Measurements from ENCODE around the gene ITPR2. TPM values are rescaled to one million over a fixed set of nuclear protein-coding genes. Genes with fewer than 3 reads are reported as not detected.
"Not testable (repeated sequence)": the region's sequence is repeated elsewhere in the genome, so short reads cannot be mapped to it uniquely, and the experiment has no call there.

The ITPR2 gene
- total RNA-seq, 2 donors from 2014 or later, result 52.9 to 54.5 TPM

DNA sequence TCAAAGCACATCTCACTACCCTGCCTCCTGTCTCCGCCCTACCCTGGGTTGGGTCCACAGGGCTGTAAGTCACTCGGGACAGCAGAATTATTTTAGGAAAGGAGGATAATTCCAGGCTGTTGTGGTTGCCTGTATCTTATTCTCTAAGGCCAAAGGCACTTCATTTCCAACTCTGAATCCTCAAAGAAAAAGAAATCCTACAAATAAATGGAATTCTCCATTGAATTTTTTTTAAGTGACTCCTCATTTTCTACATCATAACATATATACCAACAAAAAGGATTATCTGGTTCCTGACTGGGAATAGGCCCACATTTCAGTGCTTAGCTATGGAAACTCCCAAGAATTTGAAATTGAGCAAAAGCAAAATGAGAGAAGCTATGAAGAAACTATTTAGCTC is 186.4 kb downstream of the ITPR2 start:
- DNase-seq (no peak), ATAC-seq (no peak)
- Mint-ChIP-seq H3K27ac (no peak overlapping the region), H3K27me3 (no peaks in the 10 kb centered on the region), H3K4me1 (peaks cover 4% of the 10 kb centered on the region), H3K36me3 (ENCODE audit: low read depth) (peaks cover 13% of the 10 kb centered on the region), H3K4me3 (no peak overlapping the region)
- H3K9me3 ChIP-seq (ENCODE audit: control insufficient read depth, low read length, poor library complexity, severe bottlenecking), result no peaks in the 10 kb centered on the region

DNA sequence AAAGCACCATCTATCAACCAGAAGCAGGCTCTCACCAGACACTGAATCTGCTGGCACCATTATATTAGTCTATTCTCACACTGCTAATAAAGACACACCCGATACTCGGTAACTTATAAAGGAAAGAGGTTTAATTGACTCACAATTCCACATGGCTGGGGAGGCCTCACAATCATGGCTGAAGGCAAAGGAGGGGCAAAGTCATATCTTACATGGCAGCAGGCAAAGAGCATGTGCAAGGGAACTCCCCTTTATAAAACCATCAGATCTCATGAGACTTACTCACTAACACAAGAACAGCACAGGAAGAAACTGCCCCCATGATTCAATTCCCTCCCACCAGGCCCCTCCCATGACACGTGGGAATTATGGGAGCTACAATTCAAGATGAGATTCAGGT is 188.6 kb downstream of the ITPR2 start:
- not testable (repeated sequence) for H3K27me3 Mint-ChIP-seq; H3K27ac Mint-ChIP-seq; DNase-seq; H3K9me3 ChIP-seq (ENCODE audit: control insufficient read depth, low read length, poor library complexity, severe bottlenecking); ATAC-seq; H3K4me1 Mint-ChIP-seq; H3K4me3 Mint-ChIP-seq
- H3K36me3 Mint-ChIP-seq (ENCODE audit: low read depth), result peaks cover 13% of the 10 kb centered on the region

DNA sequence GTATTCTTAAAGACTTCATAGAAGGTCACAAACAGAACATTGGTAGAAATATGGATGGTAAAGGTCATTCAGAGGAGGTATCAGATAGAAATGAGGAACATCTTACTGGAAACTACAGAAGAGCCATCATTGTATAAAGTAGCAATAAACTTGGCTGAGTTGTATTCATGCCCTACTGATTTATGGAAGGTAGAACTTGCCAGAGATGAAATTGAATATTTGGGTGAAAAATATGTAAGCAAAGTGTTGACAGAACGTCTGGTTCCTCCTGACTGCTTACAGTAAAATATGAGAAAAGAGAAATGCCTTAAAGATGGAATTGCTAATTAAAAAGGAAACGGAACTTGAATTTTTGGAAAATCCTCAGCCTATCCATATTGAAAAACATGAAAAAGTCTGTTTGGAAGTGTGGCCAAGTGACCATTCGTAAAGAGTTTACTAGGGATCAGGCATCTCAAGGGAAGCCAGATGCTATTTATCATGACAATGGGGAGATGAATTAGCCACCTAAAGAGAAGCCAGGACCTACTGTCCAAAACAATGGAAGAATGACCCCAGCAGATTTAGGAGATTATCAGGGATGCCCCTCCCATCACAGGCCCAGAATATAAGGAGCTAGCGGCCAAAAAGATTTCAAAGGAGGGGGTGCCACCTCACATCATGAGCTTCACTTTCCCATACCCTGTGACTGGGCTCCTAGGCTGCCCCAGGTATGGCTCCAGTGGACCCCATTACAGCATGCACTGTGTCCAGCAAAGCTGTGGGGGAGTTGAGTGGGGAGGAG is 189.3 kb downstream of the ITPR2 start:
- ATAC-seq (no peak), DNase-seq (no peak)
- Mint-ChIP-seq H3K27me3 (no peaks in the 10 kb centered on the region), H3K36me3 (ENCODE audit: low read depth) (peaks cover 10% of the 10 kb centered on the region), H3K4me1 (peaks cover 4% of the 10 kb centered on the region), H3K27ac (no peak overlapping the region), H3K4me3 (no peak overlapping the region)
- no peaks in the 10 kb centered on the region for H3K9me3 ChIP-seq (ENCODE audit: control insufficient read depth, low read length, poor library complexity, severe bottlenecking)

DNA sequence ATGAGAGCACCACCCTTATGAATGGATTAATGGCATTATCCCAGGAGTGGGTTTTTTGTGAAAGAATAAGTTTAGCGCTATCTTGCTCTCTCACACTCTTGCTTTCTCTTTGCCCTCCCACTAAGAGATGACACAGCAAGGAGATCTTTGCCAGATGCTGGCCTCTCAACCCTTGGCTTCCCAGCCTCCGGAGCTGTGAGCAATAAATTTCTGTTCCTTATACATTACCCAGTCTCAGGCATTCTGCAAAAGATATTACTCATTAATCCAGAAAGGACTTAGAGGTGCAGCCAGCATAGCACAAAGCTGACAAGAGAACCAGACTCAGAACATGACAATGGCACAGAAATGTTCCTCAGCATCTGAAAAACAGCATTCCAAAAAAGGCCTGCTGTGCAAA is 190.6 kb downstream of the ITPR2 start:
- DNase-seq, result no peak
- Mint-ChIP-seq H3K36me3 (ENCODE audit: low read depth) (peaks cover 8% of the 10 kb centered on the region), H3K4me1 (peaks cover 4% of the 10 kb centered on the region), H3K4me3 (no peak overlapping the region), H3K27me3 (no peaks in the 10 kb centered on the region), H3K27ac (no peak overlapping the region)
- no peak for ATAC-seq
- H3K9me3 ChIP-seq (ENCODE audit: control insufficient read depth, low read length, poor library complexity, severe bottlenecking), result no peaks in the 10 kb centered on the region

DNA sequence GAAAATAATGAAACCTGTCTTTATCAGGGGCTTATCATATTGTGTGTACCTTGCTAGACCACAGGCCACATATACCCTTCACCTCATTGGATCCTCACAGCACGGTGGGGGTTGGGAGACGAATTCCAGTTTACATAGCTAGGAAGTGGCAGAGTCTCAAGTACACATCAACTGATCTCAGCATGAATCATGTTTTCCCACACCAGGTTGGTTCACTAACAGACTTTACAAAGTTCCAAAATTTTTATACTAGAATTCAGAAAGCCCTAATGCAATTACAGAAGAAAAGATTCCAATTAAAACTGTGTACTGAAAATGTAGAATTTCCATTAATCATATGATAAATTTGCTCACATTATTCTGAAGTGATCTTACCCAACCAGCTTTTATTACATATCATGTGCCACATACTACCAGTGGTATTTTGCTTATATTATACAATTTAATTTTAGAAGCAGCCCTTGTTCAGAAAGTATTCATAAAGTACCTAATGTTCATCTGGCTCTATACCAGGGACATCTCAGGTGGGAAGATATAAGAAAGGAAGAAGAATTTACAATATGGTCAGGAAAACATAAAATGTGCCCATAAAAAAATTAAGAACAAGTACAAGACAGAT is 196.2 kb downstream of the ITPR2 start:
- no peak for DNase-seq
- H3K27me3 Mint-ChIP-seq, result no peaks in the 10 kb centered on the region
- no peak overlapping the region for H3K27ac Mint-ChIP-seq
- no peak for ATAC-seq
- H3K9me3 ChIP-seq (ENCODE audit: control insufficient read depth, low read length, poor library complexity, severe bottlenecking), result no peaks in the 10 kb centered on the region
- peaks cover 5% of the 10 kb centered on the region for H3K36me3 Mint-ChIP-seq (ENCODE audit: low read depth)
- no peak overlapping the region for H3K4me3 Mint-ChIP-seq
- peaks cover 4% of the 10 kb centered on the region for H3K4me1 Mint-ChIP-seq

DNA sequence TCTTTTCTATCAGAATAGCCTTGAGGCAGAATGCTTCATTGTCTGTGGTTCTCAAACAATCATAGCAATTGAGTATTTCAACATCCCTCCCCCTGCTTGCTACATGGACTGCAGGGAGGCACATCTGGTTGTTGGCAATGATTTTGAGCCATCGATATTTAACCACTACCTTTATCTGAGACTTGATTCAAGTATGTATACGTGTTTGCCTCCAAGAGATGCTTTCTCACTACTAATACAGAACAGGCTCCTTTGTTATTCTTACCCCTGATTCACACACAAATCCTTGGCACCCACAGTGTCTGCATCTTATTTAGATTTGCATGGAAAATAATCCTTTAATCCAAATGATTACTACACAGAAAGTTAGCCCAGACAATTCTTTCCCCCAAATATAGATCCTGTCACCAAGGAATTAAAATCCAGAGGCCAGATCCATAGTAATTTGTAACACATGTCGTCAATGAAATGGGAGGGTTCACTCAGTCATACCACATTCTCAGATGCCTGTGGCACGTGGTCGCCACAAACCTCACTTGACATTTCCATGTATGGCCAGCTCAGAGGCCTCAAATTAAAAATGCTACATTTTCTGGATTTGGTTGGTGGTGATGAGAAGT is 199.3 kb downstream of the ITPR2 start:
- peaks cover 5% of the 10 kb centered on the region for H3K4me1 Mint-ChIP-seq
- H3K9me3 ChIP-seq (ENCODE audit: control insufficient read depth, low read length, poor library complexity, severe bottlenecking), result no peaks in the 10 kb centered on the region
- peaks cover 10% of the 10 kb centered on the region for H3K36me3 Mint-ChIP-seq (ENCODE audit: low read depth)
- ATAC-seq (no peak), DNase-seq (no peak)
- no peaks in the 10 kb centered on the region for H3K27me3 Mint-ChIP-seq
- no peak overlapping the region for H3K4me3 Mint-ChIP-seq
- H3K27ac Mint-ChIP-seq, result no peak overlapping the region

DNA sequence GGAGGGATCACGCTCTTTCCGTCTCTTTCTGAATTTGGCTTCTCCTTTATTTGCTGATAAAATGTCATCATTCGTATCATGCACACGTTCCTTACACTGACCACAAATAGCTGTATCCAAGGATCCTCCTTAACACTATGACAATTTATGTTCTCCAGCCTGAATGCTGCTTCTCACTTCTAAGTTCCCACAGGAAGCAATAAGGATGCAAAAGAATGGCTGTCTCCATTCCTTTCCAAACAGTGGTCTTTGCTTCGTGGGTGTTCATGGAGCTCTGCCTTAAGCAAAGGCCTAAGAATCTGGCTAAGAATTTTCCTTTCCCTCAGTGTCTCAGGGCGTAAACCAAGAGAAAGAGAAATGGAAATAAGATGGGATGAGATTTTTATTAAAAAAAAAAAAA is 200.2 kb downstream of the ITPR2 start:
- Mint-ChIP-seq H3K36me3 (ENCODE audit: low read depth) (peaks cover 10% of the 10 kb centered on the region), H3K4me3 (no peak overlapping the region), H3K27ac (peak overlapping the region; percentile 37), H3K4me1 (peaks cover 5% of the 10 kb centered on the region), H3K27me3 (no peaks in the 10 kb centered on the region)
- no peak for ATAC-seq
- H3K9me3 ChIP-seq (ENCODE audit: control insufficient read depth, low read length, poor library complexity, severe bottlenecking), result no peaks in the 10 kb centered on the region
- DNase-seq, result no peak

DNA sequence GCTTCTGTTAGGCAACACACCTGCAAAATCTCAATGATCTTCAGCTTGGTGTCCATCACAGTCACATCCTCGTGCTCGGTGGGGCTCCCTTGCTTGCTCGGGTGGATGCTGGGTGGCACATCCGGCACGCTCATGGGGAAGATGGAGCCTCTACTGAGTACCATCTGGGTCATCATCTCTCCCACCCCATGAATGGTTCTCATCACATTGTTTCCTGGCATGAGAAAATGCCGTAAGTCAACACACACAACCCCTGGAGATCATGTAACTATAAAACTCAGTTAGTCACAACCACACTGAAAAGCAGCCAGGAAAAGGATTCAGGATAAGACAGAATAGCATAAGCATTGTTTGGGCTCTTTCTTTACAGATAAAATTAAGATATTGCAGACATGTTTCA is 201.1 kb downstream of the ITPR2 start:
- Mint-ChIP-seq H3K36me3 (ENCODE audit: low read depth) (peaks cover 14% of the 10 kb centered on the region), H3K27me3 (no peaks in the 10 kb centered on the region)
- H3K9me3 ChIP-seq (ENCODE audit: control insufficient read depth, low read length, poor library complexity, severe bottlenecking), result no peaks in the 10 kb centered on the region

DNA sequence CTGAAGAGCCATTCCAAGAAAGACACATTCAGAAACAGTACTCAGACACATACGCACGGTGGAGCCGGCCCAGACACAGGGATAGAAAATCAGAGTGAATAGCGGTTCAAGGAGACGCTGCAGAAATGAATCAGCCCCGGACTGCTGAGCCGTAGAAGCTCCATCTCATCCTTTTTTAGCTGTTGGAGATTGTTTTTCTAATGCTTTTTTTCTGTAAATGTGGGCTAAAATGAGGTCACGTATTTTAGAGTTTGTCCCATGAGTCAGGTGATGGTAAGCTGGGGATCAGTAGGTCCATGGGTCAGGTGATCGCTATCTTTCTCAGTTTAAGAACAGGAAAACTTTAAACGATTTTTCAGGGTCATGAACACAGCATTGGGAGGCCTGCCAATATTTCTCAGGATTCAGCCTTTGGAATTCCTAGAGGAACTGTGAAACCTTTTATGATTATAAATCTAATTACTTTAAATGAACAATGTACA is 202.4 kb downstream of the ITPR2 start:
- Mint-ChIP-seq H3K36me3 (ENCODE audit: low read depth) (peaks cover 17% of the 10 kb centered on the region), H3K4me3 (no peak overlapping the region), H3K27ac (no peak overlapping the region), H3K27me3 (no peaks in the 10 kb centered on the region), H3K4me1 (peaks cover 7% of the 10 kb centered on the region)
- ATAC-seq (no peak), DNase-seq (no peak)
- H3K9me3 ChIP-seq (ENCODE audit: control insufficient read depth, low read length, poor library complexity, severe bottlenecking), result no peaks in the 10 kb centered on the region

More for the DNA sequence above, 201.1 kb downstream of the ITPR2 start:
- ATAC-seq, result no peak
- Mint-ChIP-seq H3K4me3 (no peak overlapping the region), H3K27ac (no peak overlapping the region), H3K4me1 (peaks cover 7% of the 10 kb centered on the region)
- no peak for DNase-seq

DNA sequence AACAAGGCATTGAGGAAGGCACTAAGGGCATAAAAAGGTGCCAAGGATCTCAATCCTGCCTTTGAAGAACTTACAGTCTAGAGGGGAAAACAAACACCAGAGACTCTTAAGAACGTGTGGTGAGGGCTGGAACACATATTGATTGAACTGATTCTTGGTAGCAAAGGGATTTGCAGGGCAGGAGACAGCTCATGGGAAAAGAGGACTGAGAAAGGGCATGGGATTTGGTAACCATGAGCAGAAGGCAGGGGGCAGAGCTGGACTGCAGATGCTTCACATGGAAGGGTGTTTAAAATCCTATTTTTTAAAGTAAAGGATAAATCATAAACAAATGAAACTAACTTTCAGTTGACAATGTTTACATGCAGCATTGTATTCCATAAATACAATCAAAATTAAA is 203.1 kb downstream of the ITPR2 start:
- DNase-seq (no peak), ATAC-seq (no peak)
- no peaks in the 10 kb centered on the region for H3K27me3 Mint-ChIP-seq
- H3K27ac Mint-ChIP-seq, result no peak overlapping the region
- no peaks in the 10 kb centered on the region for H3K9me3 ChIP-seq (ENCODE audit: control insufficient read depth, low read length, poor library complexity, severe bottlenecking)
- no peak overlapping the region for H3K4me3 Mint-ChIP-seq
- peaks cover 17% of the 10 kb centered on the region for H3K36me3 Mint-ChIP-seq (ENCODE audit: low read depth)
- peaks cover 7% of the 10 kb centered on the region for H3K4me1 Mint-ChIP-seq

DNA sequence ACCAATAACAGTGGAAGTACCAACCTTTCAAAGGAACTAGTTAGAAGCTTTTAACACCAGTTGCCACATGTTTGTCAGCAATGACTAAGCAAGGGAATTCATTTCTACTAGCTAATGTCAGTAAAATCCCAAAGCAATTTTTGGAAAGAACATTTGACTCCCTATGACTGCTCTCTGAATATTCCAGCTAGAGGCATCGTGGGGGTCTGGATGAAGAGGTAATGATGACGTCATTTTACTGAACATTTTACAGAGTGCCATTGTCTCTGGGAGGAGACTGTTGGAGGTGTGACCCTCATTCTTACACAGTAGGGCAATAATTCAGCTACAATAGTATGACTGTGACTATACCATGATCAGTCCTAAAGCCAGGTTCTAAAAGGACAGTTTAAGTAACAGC is 204.8 kb downstream of the ITPR2 start:
- no peaks in the 10 kb centered on the region for H3K9me3 ChIP-seq (ENCODE audit: control insufficient read depth, low read length, poor library complexity, severe bottlenecking)
- H3K27me3 Mint-ChIP-seq, result no peaks in the 10 kb centered on the region
- H3K4me3 Mint-ChIP-seq, result no peak overlapping the region
- DNase-seq (no peak), ATAC-seq (no peak)
- peaks cover 5% of the 10 kb centered on the region for H3K4me1 Mint-ChIP-seq
- H3K36me3 Mint-ChIP-seq (ENCODE audit: low read depth), result peaks cover 17% of the 10 kb centered on the region
- no peak overlapping the region for H3K27ac Mint-ChIP-seq

DNA sequence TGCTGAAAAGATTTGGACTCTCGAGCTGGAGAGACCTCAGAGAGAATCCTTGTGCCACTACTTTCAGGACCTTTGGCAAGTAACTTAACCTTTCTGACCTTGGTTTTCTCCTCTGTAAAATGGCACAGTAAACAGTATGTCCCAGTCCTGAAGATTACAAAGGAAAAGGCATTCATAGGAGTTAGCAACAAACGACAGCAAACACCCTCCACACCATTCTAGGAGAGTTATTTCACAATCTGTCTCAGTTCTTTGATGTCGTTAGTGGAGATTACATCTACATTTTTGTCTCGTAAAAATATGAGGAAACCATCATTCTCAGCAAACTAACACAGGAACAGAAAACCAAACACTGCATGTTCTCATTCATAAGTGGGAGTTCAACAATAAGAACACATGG is 205.7 kb downstream of the ITPR2 start:
- H3K36me3 Mint-ChIP-seq (ENCODE audit: low read depth), result peaks cover 16% of the 10 kb centered on the region

DNA sequence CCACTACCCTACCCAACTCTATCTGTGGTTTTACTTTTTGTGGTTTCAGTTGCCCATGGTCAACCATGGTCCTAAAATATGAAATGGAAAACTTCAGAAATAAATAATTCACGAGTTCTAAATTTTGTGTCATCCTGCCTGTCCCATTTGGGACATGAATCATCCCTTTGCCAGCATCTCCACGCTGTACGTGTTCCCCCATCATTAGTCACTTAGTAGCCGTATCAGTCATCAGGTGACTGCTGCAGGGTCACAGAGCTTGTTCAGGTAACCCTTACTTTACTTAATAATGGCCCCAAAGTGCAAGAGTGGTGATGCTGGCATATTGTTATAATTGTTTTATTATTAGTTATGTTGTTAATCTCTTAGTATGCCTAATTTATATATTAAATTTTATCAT is 209.9 kb downstream of the ITPR2 start:
- ATAC-seq (no peak), DNase-seq (no peak)
- Mint-ChIP-seq H3K4me3 (no peak overlapping the region), H3K27me3 (no peaks in the 10 kb centered on the region), H3K27ac (no peak overlapping the region), H3K4me1 (peaks cover 2% of the 10 kb centered on the region), H3K36me3 (ENCODE audit: low read depth) (peaks cover 20% of the 10 kb centered on the region)
- no peaks in the 10 kb centered on the region for H3K9me3 ChIP-seq (ENCODE audit: control insufficient read depth, low read length, poor library complexity, severe bottlenecking)

More for the DNA sequence above, 205.7 kb downstream of the ITPR2 start:
- Mint-ChIP-seq H3K4me1 (peaks cover 5% of the 10 kb centered on the region), H3K27ac (no peak overlapping the region), H3K4me3 (no peak overlapping the region), H3K27me3 (no peaks in the 10 kb centered on the region)
- ATAC-seq (no peak), DNase-seq (no peak)
- no peaks in the 10 kb centered on the region for H3K9me3 ChIP-seq (ENCODE audit: control insufficient read depth, low read length, poor library complexity, severe bottlenecking)

Data from T-helper 17 cell (primary cell).